OCI-LY3 (cell line): Measurements from ENCODE around the gene TARBP2.

Source experiments
- CTCF ChIP-seq: fragments of 200-600, 300-600 bp; sonication (generic); IDR thresholded peaks from 2 replicates; pipeline ENCODE4 v1.5.1; 2014; ENCODE audit warnings: antibody characterized with exemption, low read length, low read depth
- EZH2phosphoT487 ChIP-seq: fragments of 200-600 bp; shearing (Covaris generic); IDR thresholded peaks from 2 replicates; pipeline ENCODE4 v1.6.1; 2018; ENCODE audit warnings: antibody characterized with exemption, mixed run types, low read depth

- TF ChIP-seq CTCF (no peak), EZH2phosphoT487 (no peak)
Observed at GRCh38 chr12:53495903-53496751, 5.0 kb upstream of the TARBP2 start.
